Ovary (tissue), 3 donors: ENCODE data around the gene ALG14.
"Not testable (repeated sequence)": the region's sequence is repeated elsewhere in the genome, so short reads cannot be mapped to it uniquely, and the experiment has no call there.

ENCODE experiments used
- CTCF ChIP-seq, 3 donors: fragments of 450-650 bp in 2 of 3; fragments of 200-600 bp in 1 of 3; IDR thresholded peaks; one replicate each; pipeline versions ENCODE4 v1.5.1 to v1.8.0; 2016 to 2022; ENCODE audit warnings: antibody characterized with exemption in 3 of 3, mild to moderate bottlenecking in 1 of 3
- POLR2A ChIP-seq: fragments of 450-650 bp; IDR thresholded peaks from one replicate; pipeline ENCODE4 v1.6.1; 2017; ENCODE audit warnings: antibody characterized with exemption, mild to moderate bottlenecking, moderate library complexity
- donor health status: DM: no; HTN: no; CAD: no.

- not testable (repeated sequence) for TF ChIP-seq CTCF (IDR thresholded peaks at IDR 0.05); POLR2A
Observed at GRCh38 chr1:94995536-94995935, 77.2 kb downstream of the ALG14 start.
